ENCODE data around the gene INHA. TPM values are rescaled to one million over a fixed set of nuclear protein-coding genes. Genes with fewer than 3 reads are reported as not detected.

INHA gene
- total RNA-seq, 1 experiment from 2014 or later = not detected

GRCh38 chr2:219553463-219553963 lies 18.6 kb upstream of the INHA start:
- in situ Hi-C loops (cut with HindIII; ENCODE audit: low pct_unique_long_range_greater_than_20kb, low sequenced_read_pairs) = no loop called here
- no peak for DNase-seq (ENCODE audit: low read depth)

GRCh38 chr2:219554350-219554749 lies 17.8 kb upstream of the INHA start:
- DNase-seq (ENCODE audit: low read depth) = no peak
- in situ Hi-C loops (cut with HindIII; ENCODE audit: low pct_unique_long_range_greater_than_20kb, low sequenced_read_pairs) = no loop called here

GRCh38 chr2:219555956-219556355 lies 16.2 kb upstream of the INHA start:
- no peak for DNase-seq (ENCODE audit: low read depth)
- in situ Hi-C loops (cut with HindIII; ENCODE audit: low pct_unique_long_range_greater_than_20kb, low sequenced_read_pairs) = no loop called here

- in situ Hi-C loops (cut with HindIII; ENCODE audit: low pct_unique_long_range_greater_than_20kb, low sequenced_read_pairs) = no loop called here
- DNase-seq (ENCODE audit: low read depth) = no peak
These were observed 15.7 kb upstream of the INHA start for GRCh38 chr2:219556413-219556812.

GRCh38 chr2:219557320-219557719 lies 14.8 kb upstream of the INHA start:
- no peak for DNase-seq (ENCODE audit: low read depth)
- in situ Hi-C loops (cut with HindIII; ENCODE audit: low pct_unique_long_range_greater_than_20kb, low sequenced_read_pairs) = no loop called here

GRCh38 chr2:219557791-219558785 lies 14.0 kb upstream of the INHA start:
- no peak for DNase-seq (ENCODE audit: low read depth)
- in situ Hi-C loops (cut with HindIII; ENCODE audit: low pct_unique_long_range_greater_than_20kb, low sequenced_read_pairs) = no loop called here

- in situ Hi-C loops (cut with HindIII; ENCODE audit: low pct_unique_long_range_greater_than_20kb, low sequenced_read_pairs) = no loop called here
- DNase-seq (ENCODE audit: low read depth) = no peak
These were observed 12.8 kb upstream of the INHA start for GRCh38 chr2:219559156-219559915.

- DNase-seq (ENCODE audit: low read depth) = no peak
- in situ Hi-C loops (cut with HindIII; ENCODE audit: low pct_unique_long_range_greater_than_20kb, low sequenced_read_pairs) = no loop called here
These were observed 11.8 kb upstream of the INHA start for GRCh38 chr2:219560037-219560892.

- in situ Hi-C loops (cut with HindIII; ENCODE audit: low pct_unique_long_range_greater_than_20kb, low sequenced_read_pairs) = no loop called here
- no peak for DNase-seq (ENCODE audit: low read depth)
These were observed 11.3 kb upstream of the INHA start for GRCh38 chr2:219560893-219561178.

GRCh38 chr2:219561179-219562048 lies 10.7 kb upstream of the INHA start:
- no peak for DNase-seq (ENCODE audit: low read depth)

GRCh38 chr2:219562049-219563020 lies 9.8 kb upstream of the INHA start:
- in situ Hi-C loops (cut with HindIII; ENCODE audit: low pct_unique_long_range_greater_than_20kb, low sequenced_read_pairs) = no loop called here
- no peak for DNase-seq (ENCODE audit: low read depth)

More at GRCh38 chr2:219561179-219562048, 10.7 kb upstream of the INHA start:
- in situ Hi-C loops (cut with HindIII; ENCODE audit: low pct_unique_long_range_greater_than_20kb, low sequenced_read_pairs) = no loop called here

- DNase-seq (ENCODE audit: low read depth) = no peak
- in situ Hi-C loops (cut with HindIII; ENCODE audit: low pct_unique_long_range_greater_than_20kb, low sequenced_read_pairs) = no loop called here
These were observed 8.7 kb upstream of the INHA start for GRCh38 chr2:219563271-219563928.

GRCh38 chr2:219565130-219566080 lies 6.7 kb upstream of the INHA start:
- in situ Hi-C loops (cut with HindIII; ENCODE audit: low pct_unique_long_range_greater_than_20kb, low sequenced_read_pairs) = no loop called here

GRCh38 chr2:219566640-219567039 lies 5.5 kb upstream of the INHA start:
- in situ Hi-C loops (cut with HindIII; ENCODE audit: low pct_unique_long_range_greater_than_20kb, low sequenced_read_pairs) = no loop called here
- no peak for DNase-seq (ENCODE audit: low read depth)

More at GRCh38 chr2:219565130-219566080, 6.7 kb upstream of the INHA start:
- no peak for DNase-seq (ENCODE audit: low read depth)

- DNase-seq (ENCODE audit: low read depth) = no peak
- in situ Hi-C loops (cut with HindIII; ENCODE audit: low pct_unique_long_range_greater_than_20kb, low sequenced_read_pairs) = no loop called here
These were observed 5.0 kb upstream of the INHA start for GRCh38 chr2:219567131-219567530.
